Measurements from ENCODE around the gene PDZK1IP1.

The PDZK1IP1 gene

DNA sequence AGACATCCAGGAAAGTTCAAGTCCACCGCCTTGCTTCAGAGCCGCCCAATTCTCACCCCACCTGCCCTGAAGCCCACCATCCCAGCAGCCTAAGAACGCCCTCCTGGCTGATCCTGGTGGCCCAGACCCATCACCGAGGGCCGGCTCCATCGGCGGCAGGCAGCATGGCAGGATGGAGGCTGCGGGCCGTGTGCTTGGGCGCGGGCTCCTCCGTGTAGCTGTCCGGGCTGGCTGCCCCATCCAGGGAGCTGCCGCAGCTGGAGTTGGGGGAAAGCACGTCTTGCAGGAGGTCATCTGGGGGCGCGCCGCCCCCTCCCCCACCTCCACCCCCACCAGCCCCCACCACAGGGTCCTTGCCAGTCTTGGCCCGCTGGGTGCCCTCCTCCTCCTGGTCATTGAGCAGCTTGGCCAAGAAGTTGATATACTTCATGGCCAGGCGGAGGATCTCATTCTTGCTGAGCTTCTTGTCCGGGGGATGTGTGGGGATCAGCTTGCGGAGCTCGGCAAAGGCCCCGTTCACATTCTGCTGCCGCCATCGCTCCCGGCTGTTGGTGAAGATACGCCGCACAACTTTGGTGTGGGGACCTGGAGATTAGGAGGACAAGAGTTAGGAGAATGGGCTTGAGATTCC lies 29.9 kb upstream of the PDZK1IP1 start:
- no peaks in the 10 kb centered on the region for H3K36me3 ChIP-seq (ENCODE audit: control insufficient read depth, insufficient read depth, low read length)
- TF ChIP-seq, protein P1, sequence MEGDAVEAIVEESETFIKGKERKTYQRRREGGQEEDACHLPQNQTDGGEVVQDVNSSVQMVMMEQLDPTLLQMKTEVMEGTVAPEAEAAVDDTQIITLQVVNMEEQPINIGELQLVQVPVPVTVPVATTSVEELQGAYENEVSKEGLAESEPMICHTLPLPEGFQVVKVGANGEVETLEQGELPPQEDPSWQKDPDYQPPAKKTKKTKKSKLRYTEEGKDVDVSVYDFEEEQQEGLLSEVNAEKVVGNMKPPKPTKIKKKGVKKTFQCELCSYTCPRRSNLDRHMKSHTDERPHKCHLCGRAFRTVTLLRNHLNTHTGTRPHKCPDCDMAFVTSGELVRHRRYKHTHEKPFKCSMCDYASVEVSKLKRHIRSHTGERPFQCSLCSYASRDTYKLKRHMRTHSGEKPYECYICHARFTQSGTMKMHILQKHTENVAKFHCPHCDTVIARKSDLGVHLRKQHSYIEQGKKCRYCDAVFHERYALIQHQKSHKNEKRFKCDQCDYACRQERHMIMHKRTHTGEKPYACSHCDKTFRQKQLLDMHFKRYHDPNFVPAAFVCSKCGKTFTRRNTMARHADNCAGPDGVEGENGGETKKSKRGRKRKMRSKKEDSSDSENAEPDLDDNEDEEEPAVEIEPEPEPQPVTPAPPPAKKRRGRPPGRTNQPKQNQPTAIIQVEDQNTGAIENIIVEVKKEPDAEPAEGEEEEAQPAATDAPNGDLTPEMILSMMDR (IDR thresholded peaks at IDR 0.05; ENCODE audit: insufficient read depth, low read length, poor library complexity, severe bottlenecking): no peak
- H3K4me3 ChIP-seq (replicated peaks; ENCODE audit: low read depth, low read length): no peak overlapping the region
- no peak for DNase-seq (ENCODE audit: extremely low read depth, insufficient read length)
- H3K27me3 ChIP-seq (replicated peaks; ENCODE audit: control insufficient read depth, insufficient read depth, low read length): no peaks in the 10 kb centered on the region; the same call in none of the 2 replicates

DNA sequence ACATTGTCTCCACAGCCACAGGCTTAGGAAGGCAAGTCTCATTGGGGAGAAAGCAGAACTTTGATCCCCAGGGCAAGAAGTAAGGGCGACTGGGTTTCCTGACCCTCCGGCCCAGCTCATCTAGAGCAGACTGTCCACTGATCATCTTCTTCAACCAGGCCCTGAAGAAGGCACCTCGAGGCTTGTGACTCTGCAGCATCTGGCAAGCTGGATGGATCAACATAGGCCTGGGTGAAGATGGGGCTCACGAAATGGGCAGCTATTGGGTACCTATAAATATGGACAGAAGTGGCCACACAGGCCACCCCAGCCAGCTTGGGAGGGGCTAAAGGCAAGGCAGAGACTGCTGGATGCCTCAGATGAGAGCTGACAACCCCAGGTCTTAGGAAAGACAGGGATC lies 29.2 kb upstream of the PDZK1IP1 start:
- no peak for DNase-seq (ENCODE audit: extremely low read depth, insufficient read length)
- Histone ChIP-seq H3K4me3 (replicated peaks; ENCODE audit: low read depth, low read length) (no peak overlapping the region), H3K36me3 (ENCODE audit: control insufficient read depth, insufficient read depth, low read length) (no peaks in the 10 kb centered on the region), H3K27me3 (replicated peaks; ENCODE audit: control insufficient read depth, insufficient read depth, low read length) (no peaks in the 10 kb centered on the region; the same call in 1 of the 2 replicates)
- TF ChIP-seq, protein P1 (IDR thresholded peaks at IDR 0.05; ENCODE audit: insufficient read depth, low read length, poor library complexity, severe bottlenecking): no peak

DNA sequence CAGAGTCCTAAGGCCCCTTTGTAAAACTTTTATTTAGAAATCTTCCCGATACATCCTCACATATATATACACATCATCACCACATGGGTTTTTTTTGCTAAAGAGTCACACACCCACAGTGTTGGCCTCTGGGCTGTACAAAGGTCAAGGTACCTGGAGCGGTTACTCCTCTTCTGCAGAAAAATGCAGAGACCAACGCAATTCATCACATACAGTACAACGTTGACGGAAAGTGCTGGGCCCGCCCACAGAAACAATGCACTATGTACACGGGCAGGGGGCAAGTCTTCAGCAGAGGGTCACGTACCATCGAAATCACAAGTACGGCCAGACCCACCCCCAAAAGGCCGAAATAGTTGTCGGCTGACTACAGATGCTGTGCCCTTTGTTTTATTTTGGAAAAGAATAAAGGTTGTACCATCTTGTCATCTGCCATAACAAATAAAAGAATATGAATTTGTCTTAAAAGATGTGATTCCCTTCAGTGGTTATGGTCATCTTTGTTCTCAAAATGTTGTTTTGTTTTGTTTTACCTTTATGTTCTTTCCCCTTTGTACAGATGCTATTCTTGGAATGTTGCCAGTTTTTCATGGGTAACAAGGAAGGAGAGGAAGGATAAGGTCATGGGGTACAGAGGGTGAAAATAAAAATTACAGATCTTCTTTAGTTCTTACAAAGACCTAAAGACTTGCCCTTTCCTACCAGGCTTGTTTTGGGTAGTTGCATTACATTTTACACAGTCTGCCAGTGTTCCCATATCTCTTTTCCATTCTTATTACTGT lies 26.6 kb upstream of the PDZK1IP1 start:
- no peaks in the 10 kb centered on the region; the same call in 1 of the 2 replicates for H3K27me3 ChIP-seq (replicated peaks; ENCODE audit: control insufficient read depth, insufficient read depth, low read length)
- no peak overlapping the region for H3K4me3 ChIP-seq (replicated peaks; ENCODE audit: low read depth, low read length)
- TF ChIP-seq, protein P1 (IDR thresholded peaks at IDR 0.05; ENCODE audit: insufficient read depth, low read length, poor library complexity, severe bottlenecking): no peak
- no peaks in the 10 kb centered on the region for H3K36me3 ChIP-seq (ENCODE audit: control insufficient read depth, insufficient read depth, low read length)
- DNase-seq (ENCODE audit: extremely low read depth, insufficient read length): no peak

DNA sequence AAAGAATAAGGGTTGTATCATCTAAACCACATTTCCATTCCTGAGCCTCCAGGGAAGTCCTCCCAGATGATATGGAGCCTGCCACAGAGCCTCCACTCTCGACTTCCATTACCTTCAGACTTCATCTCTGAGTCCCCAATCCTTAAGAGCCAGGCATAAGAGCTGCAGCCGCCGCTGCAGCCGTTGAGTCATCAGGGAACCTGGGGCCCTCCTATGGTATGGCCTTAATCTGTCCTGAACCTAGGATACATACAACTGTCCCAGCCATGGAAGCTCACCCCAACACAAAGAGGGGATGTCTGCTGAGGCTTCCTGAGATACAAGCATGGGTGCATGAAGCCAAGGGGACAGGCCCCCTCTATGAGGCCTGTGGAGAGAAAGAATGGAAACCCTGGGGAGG lies 25.9 kb upstream of the PDZK1IP1 start:
- TF ChIP-seq, protein P1 (IDR thresholded peaks at IDR 0.05; ENCODE audit: insufficient read depth, low read length, poor library complexity, severe bottlenecking): no peak
- H3K27me3 ChIP-seq (replicated peaks; ENCODE audit: control insufficient read depth, insufficient read depth, low read length): no peaks in the 10 kb centered on the region; the same call in 1 of the 2 replicates
- no peaks in the 10 kb centered on the region for H3K36me3 ChIP-seq (ENCODE audit: control insufficient read depth, insufficient read depth, low read length)
- H3K4me3 ChIP-seq (replicated peaks; ENCODE audit: low read depth, low read length): no peak overlapping the region
- no peak for DNase-seq (ENCODE audit: extremely low read depth, insufficient read length)

DNA sequence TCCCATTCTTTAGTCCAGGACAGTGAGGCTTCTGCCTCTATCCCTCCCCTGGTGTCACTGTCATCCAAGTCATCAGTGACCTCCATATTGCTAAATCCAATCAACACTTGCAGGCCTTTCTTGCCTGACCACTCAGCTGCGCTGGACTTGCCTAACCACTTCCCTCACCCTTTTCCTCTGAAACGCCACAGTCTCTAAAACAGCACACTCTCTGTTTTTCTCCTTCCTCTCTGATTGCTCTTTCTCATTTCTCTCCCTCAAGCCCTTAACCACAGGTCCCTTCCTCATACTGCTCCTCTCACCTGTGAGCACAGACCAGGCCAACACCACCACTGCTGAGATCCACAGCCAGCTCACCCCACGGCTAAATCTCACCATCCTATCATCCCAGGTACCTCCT lies 24.7 kb upstream of the PDZK1IP1 start:
- DNase-seq (ENCODE audit: extremely low read depth, insufficient read length): no peak
- Histone ChIP-seq H3K27me3 (replicated peaks; ENCODE audit: control insufficient read depth, insufficient read depth, low read length) (no peaks in the 10 kb centered on the region), H3K36me3 (ENCODE audit: control insufficient read depth, insufficient read depth, low read length) (no peaks in the 10 kb centered on the region), H3K4me3 (replicated peaks; ENCODE audit: low read depth, low read length) (no peak overlapping the region)
- TF ChIP-seq, protein P1 (IDR thresholded peaks at IDR 0.05; ENCODE audit: insufficient read depth, low read length, poor library complexity, severe bottlenecking): no peak
